GM12864 (cell line): ENCODE results near the gene RELT.

ENCODE experiments used
- DNase-seq: peaks from one replicate; pipeline ENCODE4 v3.0.0-alpha.2; 2011; ENCODE audit warnings: low read depth
- H3K4me3 ChIP-seq: 2 replicates; pipeline ENCODE4 v1.5.1; 2011; ENCODE audit warnings: mild to moderate bottlenecking, low read depth, low read length, control low read depth
- CTCF ChIP-seq: IDR thresholded peaks from 2 replicates; pipeline ENCODE4 v1.5.1; 2011; ENCODE audit warnings: low read depth, mild to moderate bottlenecking, moderate library complexity, low read length, control low read depth, inconsistent platforms; ENCODE audit errors: missing control alignments

Gene RELT

DNA sequence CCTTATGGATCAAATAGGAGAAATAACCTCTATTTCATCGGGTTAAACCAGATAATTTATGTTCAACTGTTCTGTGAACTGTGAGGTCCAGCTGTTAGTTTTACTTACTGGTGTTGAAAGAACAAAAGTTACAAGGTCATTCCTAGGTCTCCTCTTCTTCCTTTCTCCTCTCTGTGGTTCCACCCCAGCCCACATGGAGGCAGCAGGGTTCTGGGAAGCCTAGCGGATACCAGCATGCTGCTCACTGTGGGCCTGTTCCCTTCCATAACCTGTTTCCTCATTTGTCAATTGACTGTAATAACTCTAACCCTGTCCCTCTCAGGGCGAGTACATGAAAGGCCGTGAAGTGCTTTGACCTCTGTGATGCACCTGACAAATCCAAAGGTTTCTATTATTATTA is 27.8 kb downstream of the RELT start:
- no peak overlapping the region for H3K4me3 ChIP-seq
- peak; percentile 5 for TF ChIP-seq CTCF
- DNase-seq: no peak

DNA sequence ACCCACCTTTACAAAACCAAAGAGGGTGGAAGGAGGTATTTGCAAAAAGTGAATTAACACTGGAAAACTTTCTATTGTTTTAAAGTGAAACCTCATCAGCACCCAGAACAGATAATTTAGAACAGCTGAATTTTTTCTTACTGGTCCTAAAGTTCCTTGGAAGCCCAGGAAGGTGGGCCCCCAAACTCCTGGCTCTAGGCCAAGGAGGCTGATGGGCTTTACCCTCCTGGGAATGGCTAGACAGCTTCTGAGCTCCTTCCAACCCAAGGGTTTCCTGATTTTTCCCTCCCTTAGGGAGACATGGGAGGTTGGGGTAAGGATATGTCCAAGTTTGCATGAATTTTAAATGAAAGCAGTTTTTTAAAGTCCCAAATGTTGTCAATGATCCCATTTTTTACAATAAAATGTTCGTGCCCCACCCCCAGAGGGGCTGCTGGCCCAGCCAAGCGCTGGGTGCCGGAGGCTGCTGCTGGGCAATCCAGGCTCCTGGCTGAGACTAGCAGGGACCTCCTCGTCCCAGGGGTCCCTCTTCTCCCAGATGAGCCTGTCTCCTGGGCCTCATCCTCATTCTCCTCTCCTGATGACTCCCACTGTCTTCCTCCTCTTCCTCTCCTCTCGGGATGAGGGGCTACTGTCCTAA is 28.4 kb downstream of the RELT start:
- TF ChIP-seq CTCF: no peak
- H3K4me3 ChIP-seq: no peak overlapping the region
- DNase-seq: no peak

DNA sequence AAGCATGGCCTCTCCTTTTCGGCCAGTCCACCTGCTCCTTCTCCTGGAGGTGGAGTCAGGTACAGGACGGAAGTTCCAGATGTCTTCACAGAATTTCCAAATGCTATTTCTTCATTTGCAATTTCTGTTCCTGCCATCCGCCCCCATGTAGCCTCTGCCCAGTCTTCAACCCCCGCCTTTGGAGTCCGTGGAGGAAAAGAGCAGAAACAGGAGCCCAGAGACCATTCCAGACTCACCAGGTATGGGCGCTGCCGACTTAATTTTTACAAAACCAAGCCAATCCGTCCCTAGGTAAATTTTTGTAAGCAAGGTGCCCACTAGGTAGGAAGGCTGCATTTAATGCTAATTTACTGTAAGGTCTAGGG is 28.9 kb downstream of the RELT start:
- H3K4me3 ChIP-seq: no peak overlapping the region
- no peak for DNase-seq
- no peak for TF ChIP-seq CTCF

GRCh38 chr11:73406131-73406530 is 29.9 kb downstream of the RELT start:
- TF ChIP-seq CTCF: no peak
- no peak overlapping the region for H3K4me3 ChIP-seq
- no peak for DNase-seq

GRCh38 chr11:73406619-73407018 is 30.4 kb downstream of the RELT start:
- H3K4me3 ChIP-seq: no peak overlapping the region
- no peak for DNase-seq
- TF ChIP-seq CTCF: no peak

DNA sequence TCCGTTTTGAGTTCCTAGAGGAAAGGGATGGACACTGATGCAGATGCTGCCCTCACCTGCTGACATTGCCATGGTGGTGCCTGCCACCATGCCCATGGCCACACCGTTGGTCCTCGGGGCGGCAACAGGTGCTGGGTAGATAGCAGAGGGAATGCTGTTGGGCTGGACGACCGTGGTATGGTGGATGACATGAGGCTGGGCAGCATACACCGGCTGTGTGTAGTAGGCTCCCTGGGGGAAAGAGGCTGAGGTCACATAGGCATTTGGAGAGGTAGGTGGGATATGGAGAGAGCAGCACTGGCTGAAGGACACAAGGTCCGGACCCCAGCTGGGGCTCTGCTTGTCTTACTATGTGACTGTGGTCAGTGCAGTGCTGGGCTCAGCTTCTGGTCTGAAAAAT is 33.2 kb downstream of the RELT start:
- no peak overlapping the region for H3K4me3 ChIP-seq
- no peak for DNase-seq
- TF ChIP-seq CTCF: no peak

GRCh38 chr11:73410627-73411026 is 34.4 kb downstream of the RELT start:
- no peak for DNase-seq
- no peak for TF ChIP-seq CTCF
- no peak overlapping the region for H3K4me3 ChIP-seq
